Measurements from ENCODE around the gene HUS1. TPM values are rescaled to one million over a fixed set of nuclear protein-coding genes. Genes with fewer than 3 reads are reported as not detected.
"Not testable (repeated sequence)": the region's sequence is repeated elsewhere in the genome, so short reads cannot be mapped to it uniquely, and the experiment has no call there.

The HUS1 gene
- polyA plus RNA-seq (2013, experiment 1 of 2; ENCODE audit: insufficient read length): 21.0 TPM
- 18.9 TPM for polyA plus RNA-seq (2013, experiment 2 of 2; ENCODE audit: insufficient read length)

GRCh38 chr7:47979145-47979831 lies at the start of gene HUS1:
Gene HUS1 (minus strand): TSS chr7:47979615. CDS start chr7:47979519, 96 bp downstream.
- peak; percentile 88 for DNase-seq

GRCh38 chr7:48028938-48029337 lies 49.5 kb upstream of the HUS1 start, which contains the start of gene SUN3:
Gene SUN3 (minus strand): TSS chr7:48029107. CDS start chr7:48028938, 169 bp downstream.
- DNase-seq: no peak

- DNase-seq: no peak
Observed at GRCh38 chr7:48025624-48026023, 46.2 kb upstream of the HUS1 start.

GRCh38 chr7:48017674-48018073 lies 38.3 kb upstream of the HUS1 start:
- no peak for DNase-seq

GRCh38 chr7:48016641-48017040 lies 37.2 kb upstream of the HUS1 start:
- DNase-seq: no peak

GRCh38 chr7:48011951-48012350 lies 32.5 kb upstream of the HUS1 start:
- no peak for DNase-seq

GRCh38 chr7:48011323-48011722 lies 31.9 kb upstream of the HUS1 start:
- DNase-seq: no peak

GRCh38 chr7:48009954-48010353 lies 30.5 kb upstream of the HUS1 start:
- DNase-seq: no peak

- DNase-seq: no peak
Observed at GRCh38 chr7:48009257-48009656, 29.8 kb upstream of the HUS1 start.

GRCh38 chr7:48006866-48007265 lies 27.5 kb upstream of the HUS1 start:
- no peak for DNase-seq

- no peak for DNase-seq
Observed at GRCh38 chr7:48004638-48005037, 25.2 kb upstream of the HUS1 start.

GRCh38 chr7:48004032-48004431 lies 24.6 kb upstream of the HUS1 start:
- DNase-seq: no peak

GRCh38 chr7:48000164-48000563 lies 20.7 kb upstream of the HUS1 start:
- DNase-seq: not testable (repeated sequence)

GRCh38 chr7:47999413-47999812 lies 20.0 kb upstream of the HUS1 start:
- no peak for DNase-seq

GRCh38 chr7:47992446-47992845 lies 13.0 kb upstream of the HUS1 start:
- no peak for DNase-seq

GRCh38 chr7:47991741-47992311 lies 12.4 kb upstream of the HUS1 start:
- peak; percentile 77 for DNase-seq

- DNase-seq: no peak
Observed at GRCh38 chr7:47991270-47991669, 11.9 kb upstream of the HUS1 start.

GRCh38 chr7:47990592-47990991 lies 11.2 kb upstream of the HUS1 start:
- no peak for DNase-seq

GRCh38 chr7:47989607-47990400 lies 10.4 kb upstream of the HUS1 start:
- not testable (repeated sequence) for DNase-seq

GRCh38 chr7:47988496-47989386 lies 9.3 kb upstream of the HUS1 start:
- DNase-seq: no peak

GRCh38 chr7:47982610-47983009 lies 3.2 kb upstream of the HUS1 start:
- no peak for DNase-seq

- not testable (repeated sequence) for DNase-seq
Observed at GRCh38 chr7:47980648-47981047, 1.2 kb upstream of the HUS1 start.

All from fibroblast of skin of back (primary cell).